ENCODE measurements around the gene ST6GALNAC3.

ST6GALNAC3 gene

DNA sequence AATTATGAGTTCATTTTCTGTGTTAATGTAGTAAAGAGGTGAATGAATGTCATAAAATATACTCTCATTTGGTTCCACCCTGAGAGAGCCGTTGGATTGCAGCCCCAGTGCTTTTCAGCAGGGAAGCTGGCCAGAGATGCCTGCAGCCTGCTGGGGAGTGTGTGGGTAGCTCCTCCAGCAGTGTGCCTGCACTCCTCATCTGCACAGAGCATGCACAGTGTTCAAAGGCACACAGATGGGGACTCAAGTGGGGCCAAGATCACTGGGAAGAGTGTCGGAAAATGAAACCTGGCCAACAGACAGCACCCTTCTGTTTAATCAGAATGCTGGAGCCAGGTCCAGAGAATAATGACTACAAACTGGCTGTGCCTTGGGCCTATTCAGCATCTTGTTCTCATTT lies 206.8 kb downstream of the ST6GALNAC3 start:
- H3K4me3 ChIP-seq (ENCODE audit: insufficient read depth, low read depth, low read length, poor library complexity, severe bottlenecking), result no peak overlapping the region
- H3K4me1 ChIP-seq (ENCODE audit: control insufficient read depth, insufficient read depth, low read length, poor library complexity, severe bottlenecking), result no peaks in the 10 kb centered on the region
- no peak overlapping the region for H3K27ac ChIP-seq (ENCODE audit: insufficient read depth, low read length, poor library complexity, severe bottlenecking)
- H3K36me3 ChIP-seq (ENCODE audit: control insufficient read depth, insufficient read depth, low read length), result no peaks in the 10 kb centered on the region
- no peak for DNase-seq
- H3K9me3 ChIP-seq (ENCODE audit: control insufficient read depth, low read length), result no peaks in the 10 kb centered on the region
- H3K27me3 ChIP-seq (replicated peaks; ENCODE audit: control insufficient read depth, insufficient read depth, low read length, poor library complexity, severe bottlenecking), result no peaks in the 10 kb centered on the region

DNA sequence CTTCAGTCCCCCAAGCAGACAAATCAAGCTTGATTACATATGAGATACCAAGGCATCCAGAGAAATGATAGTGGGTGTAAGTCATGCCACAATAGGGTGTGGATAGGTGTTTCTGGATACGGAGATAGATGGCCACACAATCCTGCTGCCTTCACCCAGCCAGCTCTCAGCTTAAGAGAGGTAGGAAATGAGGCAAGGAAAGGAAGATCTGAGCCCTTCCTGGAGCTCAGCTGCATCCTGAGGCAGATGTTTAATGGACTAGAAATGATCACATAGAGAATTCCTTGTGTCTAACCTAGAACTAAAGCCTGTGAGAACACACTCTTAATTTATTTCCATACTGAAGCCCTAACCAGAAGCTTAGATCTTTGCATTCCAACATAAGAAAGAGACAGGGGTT lies 210.3 kb downstream of the ST6GALNAC3 start:
- no peaks in the 10 kb centered on the region for H3K4me1 ChIP-seq (ENCODE audit: control insufficient read depth, insufficient read depth, low read length, poor library complexity, severe bottlenecking)
- no peak overlapping the region for H3K4me3 ChIP-seq (ENCODE audit: insufficient read depth, low read depth, low read length, poor library complexity, severe bottlenecking)
- H3K27me3 ChIP-seq (replicated peaks; ENCODE audit: control insufficient read depth, insufficient read depth, low read length, poor library complexity, severe bottlenecking), result no peaks in the 10 kb centered on the region
- H3K27ac ChIP-seq (ENCODE audit: insufficient read depth, low read length, poor library complexity, severe bottlenecking), result no peak overlapping the region
- no peaks in the 10 kb centered on the region for H3K36me3 ChIP-seq (ENCODE audit: control insufficient read depth, insufficient read depth, low read length)
- no peaks in the 10 kb centered on the region for H3K9me3 ChIP-seq (ENCODE audit: control insufficient read depth, low read length)
- DNase-seq, result no peak

DNA sequence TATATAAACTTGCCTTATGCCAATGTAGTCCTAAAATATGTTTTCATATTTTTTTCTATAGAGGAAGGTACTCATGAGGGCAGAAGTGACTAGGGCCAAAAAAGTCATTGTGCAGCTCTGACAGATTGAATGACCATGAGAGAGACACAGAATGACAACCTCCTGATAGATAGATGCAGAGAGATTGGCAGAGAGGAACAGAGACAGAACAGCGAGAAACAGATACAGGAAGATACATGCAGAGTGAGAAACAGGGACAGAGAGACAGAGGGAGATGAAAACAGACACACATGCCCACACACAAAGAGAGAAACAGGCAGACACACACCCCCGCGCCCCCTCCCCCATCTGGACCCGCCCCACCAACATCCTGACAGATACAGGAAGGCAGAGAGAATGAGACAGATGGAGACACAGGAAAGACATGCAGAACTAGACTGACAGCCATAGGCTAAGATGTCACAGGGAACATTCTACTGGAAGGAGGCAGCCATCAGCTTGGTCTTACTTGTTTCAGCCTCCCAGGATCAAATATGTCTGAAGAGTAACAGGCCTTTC lies 211.1 kb downstream of the ST6GALNAC3 start:
- Histone ChIP-seq H3K27me3 (replicated peaks; ENCODE audit: control insufficient read depth, insufficient read depth, low read length, poor library complexity, severe bottlenecking) (no peaks in the 10 kb centered on the region), H3K27ac (ENCODE audit: insufficient read depth, low read length, poor library complexity, severe bottlenecking) (no peak overlapping the region), H3K4me3 (ENCODE audit: insufficient read depth, low read depth, low read length, poor library complexity, severe bottlenecking) (no peak overlapping the region), H3K9me3 (ENCODE audit: control insufficient read depth, low read length) (no peaks in the 10 kb centered on the region), H3K4me1 (ENCODE audit: control insufficient read depth, insufficient read depth, low read length, poor library complexity, severe bottlenecking) (no peaks in the 10 kb centered on the region), H3K36me3 (ENCODE audit: control insufficient read depth, insufficient read depth, low read length) (no peaks in the 10 kb centered on the region)
- no peak for DNase-seq

DNA sequence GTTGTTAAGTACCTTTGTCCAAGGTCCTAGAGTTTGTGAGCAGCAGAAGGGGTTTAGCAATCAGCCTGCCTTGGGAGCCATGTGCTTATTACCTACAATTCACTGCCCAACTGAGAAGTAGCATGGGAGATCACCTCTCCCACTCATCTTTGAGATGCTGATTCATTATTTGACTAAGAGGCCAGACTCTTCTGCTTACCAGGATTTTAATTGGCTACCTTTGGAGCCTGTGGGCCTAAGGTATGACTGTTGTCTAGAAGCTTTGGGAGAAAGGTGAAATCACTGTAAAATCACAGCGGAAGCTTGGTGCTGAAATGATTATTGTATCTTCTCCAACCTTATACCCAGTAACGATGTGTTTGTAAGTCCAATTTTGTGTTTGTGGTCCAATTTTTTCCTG lies 213.4 kb downstream of the ST6GALNAC3 start:
- DNase-seq, result no peak
- no peaks in the 10 kb centered on the region for H3K27me3 ChIP-seq (replicated peaks; ENCODE audit: control insufficient read depth, insufficient read depth, low read length, poor library complexity, severe bottlenecking)
- no peak overlapping the region for H3K27ac ChIP-seq (ENCODE audit: insufficient read depth, low read length, poor library complexity, severe bottlenecking)
- no peaks in the 10 kb centered on the region for H3K36me3 ChIP-seq (ENCODE audit: control insufficient read depth, insufficient read depth, low read length)
- no peaks in the 10 kb centered on the region for H3K9me3 ChIP-seq (ENCODE audit: control insufficient read depth, low read length)
- H3K4me1 ChIP-seq (ENCODE audit: control insufficient read depth, insufficient read depth, low read length, poor library complexity, severe bottlenecking), result no peaks in the 10 kb centered on the region
- no peak overlapping the region for H3K4me3 ChIP-seq (ENCODE audit: insufficient read depth, low read depth, low read length, poor library complexity, severe bottlenecking)

GRCh38 chr1:76288758-76289483 lies 214.4 kb downstream of the ST6GALNAC3 start:
- no peaks in the 10 kb centered on the region for H3K27me3 ChIP-seq (replicated peaks; ENCODE audit: control insufficient read depth, insufficient read depth, low read length, poor library complexity, severe bottlenecking)
- H3K4me3 ChIP-seq (ENCODE audit: insufficient read depth, low read depth, low read length, poor library complexity, severe bottlenecking), result no peak overlapping the region
- no peak overlapping the region for H3K27ac ChIP-seq (ENCODE audit: insufficient read depth, low read length, poor library complexity, severe bottlenecking)
- H3K9me3 ChIP-seq (ENCODE audit: control insufficient read depth, low read length), result no peaks in the 10 kb centered on the region
- no peak for DNase-seq
- no peaks in the 10 kb centered on the region for H3K4me1 ChIP-seq (ENCODE audit: control insufficient read depth, insufficient read depth, low read length, poor library complexity, severe bottlenecking)
- H3K36me3 ChIP-seq (ENCODE audit: control insufficient read depth, insufficient read depth, low read length), result no peaks in the 10 kb centered on the region

DNA sequence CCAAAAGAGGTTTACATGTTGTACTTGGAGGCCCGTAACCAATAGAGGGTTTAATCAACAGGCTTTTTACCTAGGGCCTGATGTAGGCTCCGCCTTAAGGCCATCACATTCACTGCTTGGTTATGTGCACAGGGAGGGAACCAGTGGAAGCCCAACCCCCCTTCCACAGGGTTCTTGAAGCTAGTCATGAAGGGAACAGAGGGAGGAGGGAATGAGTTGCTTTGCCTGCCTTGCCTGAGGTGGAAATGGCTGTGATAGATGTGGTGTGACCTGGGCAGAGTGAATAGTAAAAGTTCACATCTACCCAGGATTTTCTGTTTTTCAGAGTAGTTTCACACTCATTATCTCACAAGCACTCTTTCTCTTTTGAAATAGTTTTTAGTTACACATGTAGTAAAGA lies 215.1 kb downstream of the ST6GALNAC3 start:
- DNase-seq, result no peak
- H3K4me1 ChIP-seq (ENCODE audit: control insufficient read depth, insufficient read depth, low read length, poor library complexity, severe bottlenecking), result no peaks in the 10 kb centered on the region
- H3K27ac ChIP-seq (ENCODE audit: insufficient read depth, low read length, poor library complexity, severe bottlenecking), result no peak overlapping the region
- no peaks in the 10 kb centered on the region for H3K9me3 ChIP-seq (ENCODE audit: control insufficient read depth, low read length)
- H3K4me3 ChIP-seq (ENCODE audit: insufficient read depth, low read depth, low read length, poor library complexity, severe bottlenecking), result no peak overlapping the region
- H3K36me3 ChIP-seq (ENCODE audit: control insufficient read depth, insufficient read depth, low read length), result no peaks in the 10 kb centered on the region
- H3K27me3 ChIP-seq (replicated peaks; ENCODE audit: control insufficient read depth, insufficient read depth, low read length, poor library complexity, severe bottlenecking), result no peaks in the 10 kb centered on the region

GRCh38 chr1:76290271-76290670 lies 215.7 kb downstream of the ST6GALNAC3 start:
- no peaks in the 10 kb centered on the region for H3K9me3 ChIP-seq (ENCODE audit: control insufficient read depth, low read length)
- H3K4me3 ChIP-seq (ENCODE audit: insufficient read depth, low read depth, low read length, poor library complexity, severe bottlenecking), result no peak overlapping the region
- H3K27ac ChIP-seq (ENCODE audit: insufficient read depth, low read length, poor library complexity, severe bottlenecking), result no peak overlapping the region
- no peaks in the 10 kb centered on the region for H3K36me3 ChIP-seq (ENCODE audit: control insufficient read depth, insufficient read depth, low read length)
- H3K27me3 ChIP-seq (replicated peaks; ENCODE audit: control insufficient read depth, insufficient read depth, low read length, poor library complexity, severe bottlenecking), result no peaks in the 10 kb centered on the region
- no peak for DNase-seq
- H3K4me1 ChIP-seq (ENCODE audit: control insufficient read depth, insufficient read depth, low read length, poor library complexity, severe bottlenecking), result no peaks in the 10 kb centered on the region

- H3K4me3 ChIP-seq (ENCODE audit: insufficient read depth, low read depth, low read length, poor library complexity, severe bottlenecking), result no peak overlapping the region
- no peak overlapping the region for H3K27ac ChIP-seq (ENCODE audit: insufficient read depth, low read length, poor library complexity, severe bottlenecking)
- no peaks in the 10 kb centered on the region for H3K36me3 ChIP-seq (ENCODE audit: control insufficient read depth, insufficient read depth, low read length)
- H3K9me3 ChIP-seq (ENCODE audit: control insufficient read depth, low read length), result no peaks in the 10 kb centered on the region
- H3K27me3 ChIP-seq (replicated peaks; ENCODE audit: control insufficient read depth, insufficient read depth, low read length, poor library complexity, severe bottlenecking), result no peaks in the 10 kb centered on the region
- no peaks in the 10 kb centered on the region for H3K4me1 ChIP-seq (ENCODE audit: control insufficient read depth, insufficient read depth, low read length, poor library complexity, severe bottlenecking)
- DNase-seq, result no peak
These were observed 216.6 kb downstream of the ST6GALNAC3 start for GRCh38 chr1:76291191-76291590.

GRCh38 chr1:76291737-76292136 lies 217.2 kb downstream of the ST6GALNAC3 start:
- DNase-seq, result no peak
- H3K27ac ChIP-seq (ENCODE audit: insufficient read depth, low read length, poor library complexity, severe bottlenecking), result no peak overlapping the region

DNA sequence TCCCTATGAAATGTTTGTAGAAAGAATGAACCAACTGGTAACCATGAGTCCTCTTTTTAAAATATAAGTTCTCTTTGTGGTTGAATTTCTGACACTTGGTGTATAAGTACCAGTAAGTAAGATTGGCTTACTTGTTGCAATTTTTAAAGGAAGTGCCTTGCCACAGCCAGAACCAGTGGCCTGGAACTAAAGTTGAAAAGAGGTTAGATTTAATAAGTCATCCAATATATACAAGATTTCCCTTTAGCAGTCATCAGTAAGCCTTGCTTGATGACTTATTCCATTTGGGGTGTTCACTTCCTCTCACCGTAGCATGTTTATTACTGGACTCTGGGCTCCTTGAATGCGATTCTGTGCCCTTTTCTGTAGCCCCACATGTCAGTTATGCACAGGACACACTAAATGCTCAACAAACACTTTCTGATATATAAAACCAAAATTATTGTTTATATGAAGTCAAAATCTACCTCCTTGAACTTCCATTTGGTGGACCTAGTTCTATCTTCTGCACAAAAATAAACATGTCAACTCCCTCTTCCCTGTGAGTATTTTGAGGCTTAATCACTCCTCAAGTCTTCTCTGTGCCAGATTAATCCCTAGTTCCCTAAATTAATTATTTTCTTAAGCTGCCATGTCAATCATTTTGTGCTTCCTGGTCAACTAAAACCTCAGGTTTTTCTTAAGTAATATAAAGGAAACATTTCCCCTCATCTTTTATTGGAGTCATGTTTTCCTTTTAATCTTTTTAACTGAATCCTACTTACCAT lies 218.1 kb downstream of the ST6GALNAC3 start:
- no peaks in the 10 kb centered on the region for H3K9me3 ChIP-seq (ENCODE audit: control insufficient read depth, low read length)
- no peaks in the 10 kb centered on the region for H3K27me3 ChIP-seq (replicated peaks; ENCODE audit: control insufficient read depth, insufficient read depth, low read length, poor library complexity, severe bottlenecking)
- no peak overlapping the region for H3K27ac ChIP-seq (ENCODE audit: insufficient read depth, low read length, poor library complexity, severe bottlenecking)
- no peak for DNase-seq
- H3K4me3 ChIP-seq (ENCODE audit: insufficient read depth, low read depth, low read length, poor library complexity, severe bottlenecking), result no peak overlapping the region
- no peaks in the 10 kb centered on the region for H3K36me3 ChIP-seq (ENCODE audit: control insufficient read depth, insufficient read depth, low read length)
- H3K4me1 ChIP-seq (ENCODE audit: control insufficient read depth, insufficient read depth, low read length, poor library complexity, severe bottlenecking), result no peaks in the 10 kb centered on the region

More at GRCh38 chr1:76291737-76292136, 217.2 kb downstream of the ST6GALNAC3 start:
- no peak overlapping the region for H3K4me3 ChIP-seq (ENCODE audit: insufficient read depth, low read depth, low read length, poor library complexity, severe bottlenecking)
- no peaks in the 10 kb centered on the region for H3K4me1 ChIP-seq (ENCODE audit: control insufficient read depth, insufficient read depth, low read length, poor library complexity, severe bottlenecking)
- no peaks in the 10 kb centered on the region for H3K36me3 ChIP-seq (ENCODE audit: control insufficient read depth, insufficient read depth, low read length)
- H3K27me3 ChIP-seq (replicated peaks; ENCODE audit: control insufficient read depth, insufficient read depth, low read length, poor library complexity, severe bottlenecking), result no peaks in the 10 kb centered on the region
- H3K9me3 ChIP-seq (ENCODE audit: control insufficient read depth, low read length), result no peaks in the 10 kb centered on the region

All from effector memory CD4-positive, alpha-beta T cell (primary cell).